ENCODE results near the gene PPP6R2. TPM values are rescaled to one million over a fixed set of nuclear protein-coding genes. Genes with fewer than 3 reads are reported as not detected.
"Not testable (repeated sequence)": the region's sequence is repeated elsewhere in the genome, so short reads cannot be mapped to it uniquely, and the experiment has no call there.

Gene PPP6R2
- total RNA-seq, 2 donors from 2014 or later = 42.6 to 48.3 TPM

- Mint-ChIP-seq H3K9me3 (no peaks in the 10 kb centered on the region), H3K36me3 (peaks cover 0 to 6% of the 10 kb centered on the region in 2 donors), H3K27ac (peak overlapping the region in 1 of 2 donors; percentile 85)
- ATAC-seq (no peak), DNase-seq (ENCODE audit: low spot score in 2 of 2) (no peak)
Observed at GRCh38 chr22:50420581-50420980, 77.5 kb downstream of the PPP6R2 start.

GRCh38 chr22:50422046-50422445 is 78.9 kb downstream of the PPP6R2 start:
- Mint-ChIP-seq H3K27ac (no peak overlapping the region), H3K9me3 (no peaks in the 10 kb centered on the region), H3K36me3 (peaks cover 0 to 6% of the 10 kb centered on the region in 2 donors)
- ATAC-seq (no peak), DNase-seq (ENCODE audit: low spot score in 2 of 2) (no peak)

- DNase-seq (ENCODE audit: low spot score in 2 of 2) (no peak), ATAC-seq (no peak)
- no peaks in the 10 kb centered on the region for H3K9me3 Mint-ChIP-seq
- H3K36me3 Mint-ChIP-seq = peaks cover 0 to 6% of the 10 kb centered on the region in 2 donors
- H3K27ac Mint-ChIP-seq = peak overlapping the region in 1 of 2 donors; percentile 29
Observed at GRCh38 chr22:50422961-50423815, 80.1 kb downstream of the PPP6R2 start.

- H3K36me3 Mint-ChIP-seq = peaks cover 0 to 6% of the 10 kb centered on the region in 2 donors
- DNase-seq (ENCODE audit: low spot score in 2 of 2) (no peak), ATAC-seq (no peak)
- H3K9me3 Mint-ChIP-seq = no peaks in the 10 kb centered on the region
- H3K27ac Mint-ChIP-seq = peak overlapping the region in 1 of 2 donors; percentile 29
Observed at GRCh38 chr22:50423956-50424355, 80.8 kb downstream of the PPP6R2 start.

- DNase-seq (ENCODE audit: low spot score in 2 of 2) (no peak), ATAC-seq (no peak)
- Mint-ChIP-seq H3K27ac (peak overlapping the region in 1 of 2 donors; percentile 82), H3K9me3 (no peaks in the 10 kb centered on the region), H3K36me3 (peaks cover 4 to 6% of the 10 kb centered on the region in 2 donors)
Observed at GRCh38 chr22:50425179-50425916, 82.2 kb downstream of the PPP6R2 start.

GRCh38 chr22:50432131-50432876 is 89.2 kb downstream of the PPP6R2 start:
- DNase-seq (ENCODE audit: low spot score in 2 of 2) = no peak
- Mint-ChIP-seq H3K9me3 (no peaks in the 10 kb centered on the region), H3K27ac (no peak overlapping the region), H3K36me3 (peaks cover 0 to 4% of the 10 kb centered on the region in 2 donors)
- ATAC-seq = peak in 1 of 2 donors; percentile 7

GRCh38 chr22:50432877-50433510 is 89.9 kb downstream of the PPP6R2 start:
- not testable (repeated sequence) for H3K27ac Mint-ChIP-seq; ATAC-seq; H3K36me3 Mint-ChIP-seq; H3K9me3 Mint-ChIP-seq; DNase-seq (ENCODE audit: low spot score in 2 of 2)

GRCh38 chr22:50434849-50435248 is 91.7 kb downstream of the PPP6R2 start:
- H3K9me3 Mint-ChIP-seq = no peaks in the 10 kb centered on the region
- ATAC-seq (no peak), DNase-seq (ENCODE audit: low spot score in 2 of 2) (no peak)
- H3K27ac Mint-ChIP-seq = peak overlapping the region; percentile 40 to 56
- no peaks in the 10 kb centered on the region for H3K36me3 Mint-ChIP-seq

GRCh38 chr22:50435291-50436014 is 92.3 kb downstream of the PPP6R2 start:
- ATAC-seq (no peak), DNase-seq (ENCODE audit: low spot score in 2 of 2) (no peak)

GRCh38 chr22:50436015-50436830 is 93.1 kb downstream of the PPP6R2 start:
- DNase-seq (ENCODE audit: low spot score in 2 of 2) (no peak), ATAC-seq (peak in 1 of 2 donors; percentile 5)
- Mint-ChIP-seq H3K9me3 (no peaks in the 10 kb centered on the region), H3K36me3 (no peaks in the 10 kb centered on the region), H3K27ac (no peak overlapping the region)

More at GRCh38 chr22:50435291-50436014, 92.3 kb downstream of the PPP6R2 start:
- Mint-ChIP-seq H3K9me3 (no peaks in the 10 kb centered on the region), H3K36me3 (no peaks in the 10 kb centered on the region), H3K27ac (peak overlapping the region; percentile 40 to 78)

- Mint-ChIP-seq H3K36me3 (no peaks in the 10 kb centered on the region), H3K9me3 (no peaks in the 10 kb centered on the region), H3K27ac (no peak overlapping the region)
- ATAC-seq (no peak), DNase-seq (ENCODE audit: low spot score in 2 of 2) (no peak)
Observed at GRCh38 chr22:50436841-50437341, 93.8 kb downstream of the PPP6R2 start.

- no peaks in the 10 kb centered on the region for H3K9me3 Mint-ChIP-seq
- DNase-seq (ENCODE audit: low spot score in 2 of 2) = no peak
- H3K27ac Mint-ChIP-seq = no peak overlapping the region
- H3K36me3 Mint-ChIP-seq = no peaks in the 10 kb centered on the region
- ATAC-seq = no peak
Observed at GRCh38 chr22:50437511-50438304, 94.6 kb downstream of the PPP6R2 start.

GRCh38 chr22:50438305-50439275 is 95.5 kb downstream of the PPP6R2 start:
- no peak for DNase-seq (ENCODE audit: low spot score in 2 of 2)
- ATAC-seq = no peak
- no peak overlapping the region for H3K27ac Mint-ChIP-seq
- H3K9me3 Mint-ChIP-seq = no peaks in the 10 kb centered on the region
- no peaks in the 10 kb centered on the region for H3K36me3 Mint-ChIP-seq
